ENCODE data around the gene DYNLL1. TPM values are rescaled to one million over a fixed set of nuclear protein-coding genes. Genes with fewer than 3 reads are reported as not detected.

The DYNLL1 gene
- total and polyA plus RNA-seq, 7 experiments from 2014 or later = 35.0 to 301 (median 75.5) TPM

DNA sequence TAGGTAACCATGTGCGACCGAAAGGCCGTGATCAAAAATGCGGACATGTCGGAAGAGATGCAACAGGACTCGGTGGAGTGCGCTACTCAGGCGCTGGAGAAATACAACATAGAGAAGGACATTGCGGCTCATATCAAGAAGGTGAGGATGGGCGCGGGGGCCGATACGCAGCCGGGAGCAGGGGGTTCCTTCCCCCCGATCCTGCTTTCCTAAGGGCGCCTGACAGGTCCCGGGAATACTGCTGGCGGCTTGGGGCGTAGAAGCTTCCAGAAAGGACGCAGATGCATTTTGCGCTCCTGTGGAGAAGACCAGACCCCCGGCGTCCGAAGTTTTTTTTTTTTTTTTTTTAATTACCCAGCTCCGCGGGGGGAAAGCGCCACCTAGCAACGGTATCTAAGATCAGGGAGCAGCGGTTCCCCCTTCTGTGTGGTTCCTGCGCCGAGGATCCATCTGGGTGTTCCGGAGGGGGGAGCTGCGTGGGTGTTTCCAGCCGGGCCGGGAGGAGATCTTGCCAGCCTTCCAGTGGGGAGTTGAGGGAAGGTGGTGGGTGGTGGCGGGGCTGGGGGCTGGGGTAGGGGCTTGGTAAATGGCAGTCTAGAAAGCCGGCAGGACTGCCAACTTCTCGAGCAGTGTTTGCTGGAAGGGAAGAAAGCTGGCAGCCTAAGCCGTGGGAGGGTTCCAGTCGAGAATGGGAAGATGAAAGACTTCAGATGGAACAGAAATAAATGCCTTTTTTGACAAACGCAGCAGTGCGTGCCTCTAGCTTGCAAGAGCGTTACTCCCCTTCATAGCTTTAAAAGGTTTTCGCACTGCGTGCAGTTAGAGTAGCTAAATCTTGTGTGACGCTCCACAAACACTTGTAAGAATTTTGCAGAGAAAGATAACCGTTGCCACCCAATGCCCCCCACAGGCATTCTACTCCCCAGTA lies 764 bp downstream of the DYNLL1 start:
- intact Hi-C loops (cut with micrococcal nuclease) = loop anchor here (1.0 to 2.0 kb wide), 11 partner anchors 27 to 190 kb away; partner anchors contain the start of genes COQ5 (in 2 of the 2), GATC (in 2 of the 2), TRIAP1 (in 2 of the 2) and COX6A1 (in 1 of the 2)
- H3K9me3 ChIP-seq (ENCODE audit: control insufficient read depth in 2 of 3, low read length in 3 of 3) = no peaks in the 10 kb centered on the region
- peak overlapping the region; percentile 83 to 98 (median 94) for H3K4me3 Mint-ChIP-seq
- peak overlapping the region; percentile 82 for H3K4me3 ChIP-seq (ENCODE audit: low read length)
- H3K27ac ChIP-seq (ENCODE audit: low read depth, low read length) = peak overlapping the region; percentile 84
- H3K4me1 ChIP-seq (ENCODE audit: control insufficient read depth in 2 of 2, insufficient read depth in 2 of 2, low read length in 2 of 2) = peaks cover 9% of the 10 kb centered on the region in 2 donors
- CTCF ChIA-PET = interaction anchor here (0.6 to 1.6 kb wide), 6 partner anchors 9 to 140 kb away, joined by 3 to 5 read pairs (median 3); partner anchors contain the start of gene SRSF9
- H3K9me3 Mint-ChIP-seq = peaks cover 0 to 4% (median 0%) of the 10 kb centered on the region in 11 donors
- H3K27me3 ChIP-seq (ENCODE audit: control insufficient read depth in 2 of 2, insufficient read depth in 2 of 2, low read length in 2 of 2) = no peaks in the 10 kb centered on the region
- H3K36me3 Mint-ChIP-seq = peaks cover 0 to 20% (median 4%) of the 10 kb centered on the region in 5 donors
- H3K4me1 Mint-ChIP-seq = peaks cover 13 to 48% (median 33%) of the 10 kb centered on the region in 7 donors
- H3K27me3 Mint-ChIP-seq = no peaks in the 10 kb centered on the region
- ATAC-seq = peak; percentile 29
- DNase-seq = peak in 8 of 9 donors; percentile 16 to 56 (median 35)
- POLR2A ChIA-PET = interaction anchor here (0.6 to 3.7 kb wide), 20 partner anchors 11 to 1216 kb away, joined by 3 to 34 read pairs (median 5); partner anchors contain the start of genes COQ5, COX6A1, POP5 and RNU4-2
- H3K36me3 ChIP-seq (ENCODE audit: control insufficient read depth in 2 of 3, insufficient read depth in 3 of 3, low read length in 3 of 3) = peaks cover 0 to 20% (median 0%) of the 10 kb centered on the region in 3 experiments
- peak overlapping the region; percentile 58 to 94 (median 88) for H3K27ac Mint-ChIP-seq

DNA sequence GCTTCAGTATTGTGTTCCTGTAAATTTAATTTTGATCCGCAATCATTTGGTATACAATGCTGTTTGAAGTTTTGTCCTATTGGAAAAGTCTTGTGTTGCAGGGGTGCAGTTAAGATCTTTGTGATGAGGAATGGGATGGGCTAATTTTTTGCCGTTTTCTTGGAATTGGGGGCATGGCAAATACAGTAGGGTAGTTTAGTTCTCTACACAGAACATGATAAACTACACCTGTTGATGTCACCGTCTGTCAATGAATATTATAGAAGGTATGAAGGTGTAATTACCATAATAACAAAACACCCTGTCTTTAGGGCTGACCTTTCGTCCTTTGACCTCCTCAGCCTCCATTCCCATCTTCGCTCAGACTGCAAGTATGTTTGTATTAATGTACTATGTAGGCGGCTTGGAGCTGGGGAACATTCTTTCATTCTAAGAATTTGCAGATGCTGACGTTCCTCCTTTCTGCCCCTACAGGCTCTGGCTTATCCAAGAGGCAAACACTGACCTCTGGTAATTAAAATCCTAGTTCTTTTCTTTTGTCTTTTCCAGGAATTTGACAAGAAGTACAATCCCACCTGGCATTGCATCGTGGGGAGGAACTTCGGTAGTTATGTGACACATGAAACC lies 1.7 kb downstream of the DYNLL1 start:
- DNase-seq (no peak), ATAC-seq (no peak)
- H3K4me1 Mint-ChIP-seq = peaks cover 13 to 48% (median 33%) of the 10 kb centered on the region in 7 donors
- peaks cover 0 to 4% (median 0%) of the 10 kb centered on the region in 11 donors for H3K9me3 Mint-ChIP-seq
- peaks cover 0 to 21% (median 4%) of the 10 kb centered on the region in 5 donors for H3K36me3 Mint-ChIP-seq
- H3K4me3 ChIP-seq (ENCODE audit: low read length) = no peak overlapping the region
- no peaks in the 10 kb centered on the region for H3K27me3 ChIP-seq (ENCODE audit: control insufficient read depth in 2 of 2, insufficient read depth in 2 of 2, low read length in 2 of 2)
- peak overlapping the region; percentile 83 to 98 (median 94) for H3K4me3 Mint-ChIP-seq
- CTCF ChIA-PET = interaction anchor here (0.6 to 1.6 kb wide), 5 partner anchors 25 to 141 kb away, joined by 3 to 5 read pairs (median 3); partner anchors contain the start of gene SRSF9
- no peaks in the 10 kb centered on the region for H3K9me3 ChIP-seq (ENCODE audit: control insufficient read depth in 2 of 3, low read length in 3 of 3)
- H3K27ac ChIP-seq (ENCODE audit: low read depth, low read length) = peak overlapping the region; percentile 84
- POLR2A ChIA-PET = interaction anchor here (1.2 to 3.2 kb wide), 7 partner anchors 14 to 205 kb away, joined by 3 to 14 read pairs (median 6); partner anchors contain the start of genes COQ5, COX6A1 and RNU4-2
- peaks cover 0 to 22% (median 0%) of the 10 kb centered on the region in 3 experiments for H3K36me3 ChIP-seq (ENCODE audit: control insufficient read depth in 2 of 3, insufficient read depth in 3 of 3, low read length in 3 of 3)
- H3K4me1 ChIP-seq (ENCODE audit: control insufficient read depth in 2 of 2, insufficient read depth in 2 of 2, low read length in 2 of 2) = peaks cover 9% of the 10 kb centered on the region in 2 donors
- peak overlapping the region; percentile 58 to 94 (median 88) for H3K27ac Mint-ChIP-seq
- no peaks in the 10 kb centered on the region for H3K27me3 Mint-ChIP-seq
- intact Hi-C loops (cut with micrococcal nuclease) = loop anchor here (2.0 kb wide), 2 partner anchors 51 to 181 kb away; partner anchors contain the start of genes GATC (in 2 of the 2) and TRIAP1 (in 2 of the 2)

DNA sequence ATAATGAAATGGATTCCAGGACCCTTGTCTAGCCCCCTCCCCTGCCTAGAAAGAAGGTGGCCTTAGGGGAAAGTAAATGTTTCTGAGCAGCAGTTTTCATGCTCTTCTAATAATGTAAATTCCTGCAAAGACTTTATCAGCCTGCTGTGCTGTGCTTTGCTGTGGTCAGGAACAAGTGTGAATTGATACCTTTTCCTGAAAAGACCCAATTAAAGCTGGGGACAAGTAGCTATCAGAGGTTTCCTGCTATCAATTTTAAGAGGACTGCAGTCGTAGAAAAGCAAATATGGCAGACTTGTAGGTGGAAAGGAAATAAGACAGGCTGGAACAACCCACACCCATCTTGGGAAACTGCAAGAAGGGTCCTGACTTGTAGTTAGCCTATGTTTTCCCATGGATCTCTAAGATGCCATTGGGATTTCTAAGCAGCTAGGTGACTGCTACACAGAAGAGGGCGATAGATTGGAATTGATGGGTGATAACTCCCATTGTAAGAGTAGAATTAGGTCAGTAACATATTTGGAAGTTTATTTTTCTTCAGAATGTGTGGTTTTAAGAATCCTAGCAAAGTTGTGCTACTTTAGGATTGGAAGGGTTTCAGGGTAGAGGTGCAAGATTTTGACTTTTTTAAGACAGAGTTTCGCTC lies 3.1 kb downstream of the DYNLL1 start:
- intact Hi-C loops (cut with micrococcal nuclease) = no loop called here
- ATAC-seq = no peak
- Mint-ChIP-seq H3K9me3 (peaks cover 0 to 4% (median 0%) of the 10 kb centered on the region in 11 donors), H3K27me3 (no peaks in the 10 kb centered on the region), H3K36me3 (peaks cover 0 to 29% (median 11%) of the 10 kb centered on the region in 5 donors), H3K4me1 (peaks cover 13 to 48% (median 33%) of the 10 kb centered on the region in 7 donors), H3K4me3 (no peak overlapping the region), H3K27ac (peak overlapping the region in 5 of 9 donors; percentile 39 to 93 (median 63))
- ChIA-PET POLR2A (interaction anchor here (1.2 to 2.2 kb wide), 2 partner anchors 34 to 36 kb away, joined by 4 to 8 read pairs; a partner anchor contains a TSS), CTCF (interaction anchor here (0.8 kb wide), 1 partner anchor 30 kb away, joined by 4 read pairs; the partner anchor contains the start of gene COQ5)
- Histone ChIP-seq H3K9me3 (ENCODE audit: control insufficient read depth in 2 of 3, low read length in 3 of 3) (no peaks in the 10 kb centered on the region), H3K27me3 (ENCODE audit: control insufficient read depth in 2 of 2, insufficient read depth in 2 of 2, low read length in 2 of 2) (no peaks in the 10 kb centered on the region), H3K27ac (ENCODE audit: low read depth, low read length) (no peak overlapping the region), H3K36me3 (ENCODE audit: control insufficient read depth in 2 of 3, insufficient read depth in 3 of 3, low read length in 3 of 3) (peaks cover 0 to 35% (median 5%) of the 10 kb centered on the region in 3 experiments), H3K4me1 (ENCODE audit: control insufficient read depth in 2 of 2, insufficient read depth in 2 of 2, low read length in 2 of 2) (peaks cover 9% of the 10 kb centered on the region in 2 donors), H3K4me3 (ENCODE audit: low read length) (no peak overlapping the region)
- DNase-seq = no peak

DNA sequence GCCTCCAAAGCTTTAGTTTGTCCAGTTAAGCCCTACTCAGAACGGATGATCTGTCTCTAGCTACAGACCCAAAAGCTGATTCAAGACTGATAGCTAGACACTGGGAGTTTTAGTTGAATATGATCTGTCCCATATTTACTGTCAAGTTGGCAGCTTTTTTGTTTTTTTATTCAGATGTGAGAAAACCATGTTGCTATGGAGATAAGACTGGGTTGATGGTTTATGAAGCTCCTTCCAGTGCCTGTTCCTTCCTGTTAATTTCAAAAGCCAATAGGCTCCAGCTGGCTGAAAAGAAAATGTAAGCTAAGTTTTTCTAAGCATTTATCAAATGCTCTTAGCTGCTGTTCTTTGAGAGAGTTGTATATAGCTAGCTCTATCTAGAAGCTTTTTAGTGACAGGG lies 4.7 kb downstream of the DYNLL1 start:
- Histone ChIP-seq H3K27me3 (ENCODE audit: control insufficient read depth in 2 of 2, insufficient read depth in 2 of 2, low read length in 2 of 2) (no peaks in the 10 kb centered on the region), H3K36me3 (ENCODE audit: control insufficient read depth in 2 of 3, insufficient read depth in 3 of 3, low read length in 3 of 3) (peaks cover 0 to 43% (median 5%) of the 10 kb centered on the region in 3 experiments), H3K4me3 (ENCODE audit: low read length) (no peak overlapping the region), H3K9me3 (ENCODE audit: control insufficient read depth in 2 of 3, low read length in 3 of 3) (no peaks in the 10 kb centered on the region), H3K4me1 (ENCODE audit: control insufficient read depth in 2 of 2, insufficient read depth in 2 of 2, low read length in 2 of 2) (peaks cover 4% of the 10 kb centered on the region in 2 donors), H3K27ac (ENCODE audit: low read depth, low read length) (no peak overlapping the region)
- ATAC-seq (no peak), DNase-seq (peak in 1 of 9 donors; percentile 13)
- no peaks in the 10 kb centered on the region for H3K27me3 Mint-ChIP-seq
- H3K9me3 Mint-ChIP-seq = peaks cover 0 to 4% (median 0%) of the 10 kb centered on the region in 11 donors
- peaks cover 13 to 40% (median 27%) of the 10 kb centered on the region in 7 donors for H3K4me1 Mint-ChIP-seq
- intact Hi-C loops (cut with micrococcal nuclease) = no loop called here
- peaks cover 0 to 30% (median 11%) of the 10 kb centered on the region in 5 donors for H3K36me3 Mint-ChIP-seq
- H3K27ac Mint-ChIP-seq = peak overlapping the region in 7 of 9 donors; percentile 4 to 80 (median 39)
- ChIA-PET POLR2A (no interaction called here), CTCF (interaction anchor here (1.6 kb wide), 1 partner anchor 31 kb away, joined by 5 read pairs; the partner anchor contains the start of gene SRSF9)
- peak overlapping the region in 1 of 10 donors; percentile 27 for H3K4me3 Mint-ChIP-seq

DNA sequence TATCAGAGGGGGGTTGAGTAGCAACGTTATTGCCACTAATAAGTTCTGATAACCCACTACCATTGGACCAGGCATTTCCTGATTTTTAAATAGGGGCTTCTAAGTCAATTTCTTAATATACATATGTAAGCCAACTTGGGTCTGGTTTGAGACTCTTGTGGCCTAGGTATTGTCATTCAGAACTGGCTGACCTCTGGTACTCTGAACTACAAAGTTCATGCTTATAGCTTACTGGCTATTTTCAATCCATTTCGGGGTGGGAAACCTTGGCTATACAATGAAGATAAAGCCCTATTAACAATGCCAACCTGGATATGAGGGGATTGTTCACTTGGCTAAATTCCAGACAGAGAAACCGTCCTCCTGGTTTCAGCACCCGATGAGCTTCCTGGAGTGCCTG lies 8.7 kb downstream of the DYNLL1 start:
- Mint-ChIP-seq H3K4me3 (no peak overlapping the region), H3K4me1 (peaks cover 0 to 7% (median 3%) of the 10 kb centered on the region in 7 donors), H3K27me3 (no peaks in the 10 kb centered on the region), H3K36me3 (peaks cover 0 to 27% (median 13%) of the 10 kb centered on the region in 5 donors), H3K9me3 (no peaks in the 10 kb centered on the region), H3K27ac (no peak overlapping the region)
- POLR2A ChIA-PET = interaction anchor here (0.6 to 1.0 kb wide), 2 partner anchors 28 to 251 kb away, joined by 3 to 7 read pairs; no protein-coding TSS in a partner anchor
- ATAC-seq (no peak), DNase-seq (no peak)
- intact Hi-C loops (cut with micrococcal nuclease) = no loop called here
- CTCF ChIA-PET = interaction anchor here (1.0 kb wide), 1 partner anchor 8 kb away, joined by 5 read pairs; no protein-coding TSS in a partner anchor
- Histone ChIP-seq H3K36me3 (ENCODE audit: control insufficient read depth in 2 of 3, insufficient read depth in 3 of 3, low read length in 3 of 3) (peaks cover 0 to 52% (median 5%) of the 10 kb centered on the region in 3 experiments), H3K27me3 (ENCODE audit: control insufficient read depth in 2 of 2, insufficient read depth in 2 of 2, low read length in 2 of 2) (no peaks in the 10 kb centered on the region), H3K4me1 (ENCODE audit: control insufficient read depth in 2 of 2, insufficient read depth in 2 of 2, low read length in 2 of 2) (no peaks in the 10 kb centered on the region), H3K9me3 (ENCODE audit: control insufficient read depth in 2 of 3, low read length in 3 of 3) (no peaks in the 10 kb centered on the region), H3K4me3 (ENCODE audit: low read length) (no peak overlapping the region), H3K27ac (ENCODE audit: low read depth, low read length) (no peak overlapping the region)

Data from naive thymus-derived CD4-positive, alpha-beta T cell (primary cell).